ENCODE measurements around the gene MB21D2.
"Not testable (repeated sequence)": the region's sequence is repeated elsewhere in the genome, so short reads cannot be mapped to it uniquely, and the experiment has no call there.

MB21D2 gene

GRCh38 chr3:192795021-192795420 lies 122.6 kb downstream of the MB21D2 start:
- no CpG with 5 or more reads among the region's 6 CpGs for WGBS (ENCODE audit: extremely low coverage, insufficient coverage, insufficient read length)
- Histone ChIP-seq H2AK5ac (ENCODE audit: low read length) (no peak overlapping the region), H3K23ac (ENCODE audit: low read length) (no peak overlapping the region)

GRCh38 chr3:192794216-192794615 lies 123.4 kb downstream of the MB21D2 start:
- H4K12ac ChIP-seq (ENCODE audit: low read depth, low read length) = no peak overlapping the region
- no peak overlapping the region for H2AK5ac ChIP-seq (ENCODE audit: low read length)
- no peak for DNase-seq
- no peak overlapping the region for H3K18ac ChIP-seq (ENCODE audit: low read length)
- no CpG with 5 or more reads among the region's 3 CpGs for WGBS (ENCODE audit: extremely low coverage, insufficient coverage, insufficient read length)
- H3K4me3 ChIP-seq (ENCODE audit: low read depth, low read length) = no peak overlapping the region
- H3K27me3 ChIP-seq (ENCODE audit: insufficient read depth, low read length) = no peaks in the 10 kb centered on the region
- H2BK120ac ChIP-seq (ENCODE audit: insufficient read depth, low read length, poor library complexity) = no peak overlapping the region
- no peak overlapping the region for H3K4ac ChIP-seq (ENCODE audit: low read depth, low read length)
- H3K9ac ChIP-seq (ENCODE audit: low read length) = no peak overlapping the region
- H3K23ac ChIP-seq (ENCODE audit: low read length) = no peak overlapping the region
- no peaks in the 10 kb centered on the region for H3K79me1 ChIP-seq (ENCODE audit: low read length)
- H4K91ac ChIP-seq (ENCODE audit: low read depth, low read length) = no peak overlapping the region
- H4K8ac ChIP-seq (ENCODE audit: low read depth, low read length) = no peak overlapping the region
- H3K4me2 ChIP-seq (ENCODE audit: low read length) = no peak overlapping the region
- no peaks in the 10 kb centered on the region for H3K9me3 ChIP-seq (ENCODE audit: insufficient read depth, low read depth, low read length)
- no peak overlapping the region for H3K27ac ChIP-seq (ENCODE audit: low read depth, low read length)
- H2BK12ac ChIP-seq (ENCODE audit: low read length) = no peak overlapping the region
- no peak overlapping the region for H2BK5ac ChIP-seq (ENCODE audit: low read depth, low read length, poor library complexity)
- H3K14ac ChIP-seq (ENCODE audit: low read length) = no peak overlapping the region
- no peaks in the 10 kb centered on the region for H3K4me1 ChIP-seq (ENCODE audit: control insufficient read depth in 1 of 2, insufficient read depth in 2 of 2, low read length in 2 of 2)
- H3K79me2 ChIP-seq (ENCODE audit: control insufficient read depth, insufficient read depth, low read length, poor library complexity) = no peaks in the 10 kb centered on the region
- H3K36me3 ChIP-seq (ENCODE audit: control insufficient read depth in 1 of 2, insufficient read depth in 2 of 2, low read length in 2 of 2) = peaks cover 4 to 6% of the 10 kb centered on the region in 2 experiments
- no peak overlapping the region for H2AFZ ChIP-seq (ENCODE audit: insufficient read depth, low read length, poor library complexity)

More at GRCh38 chr3:192795021-192795420, 122.6 kb downstream of the MB21D2 start:
- H3K9me3 ChIP-seq (ENCODE audit: insufficient read depth, low read depth, low read length) = no peaks in the 10 kb centered on the region
- H3K18ac ChIP-seq (ENCODE audit: low read length) = no peak overlapping the region
- no peaks in the 10 kb centered on the region for H3K4me1 ChIP-seq (ENCODE audit: control insufficient read depth in 1 of 2, insufficient read depth in 2 of 2, low read length in 2 of 2)
- H2BK5ac ChIP-seq (ENCODE audit: low read depth, low read length, poor library complexity) = no peak overlapping the region
- no peak overlapping the region for H4K91ac ChIP-seq (ENCODE audit: low read depth, low read length)
- H3K27ac ChIP-seq (ENCODE audit: low read depth, low read length) = no peak overlapping the region
- no peak overlapping the region for H3K4me3 ChIP-seq (ENCODE audit: low read depth, low read length)
- no peak overlapping the region for H3K14ac ChIP-seq (ENCODE audit: low read length)
- DNase-seq = peak in 1 of 2 donors; percentile 22
- H2AFZ ChIP-seq (ENCODE audit: insufficient read depth, low read length, poor library complexity) = no peak overlapping the region
- H2BK120ac ChIP-seq (ENCODE audit: insufficient read depth, low read length, poor library complexity) = no peak overlapping the region
- peaks cover 4 to 6% of the 10 kb centered on the region in 2 experiments for H3K36me3 ChIP-seq (ENCODE audit: control insufficient read depth in 1 of 2, insufficient read depth in 2 of 2, low read length in 2 of 2)
- no peak overlapping the region for H3K9ac ChIP-seq (ENCODE audit: low read length)
- H3K4me2 ChIP-seq (ENCODE audit: low read length) = no peak overlapping the region
- no peak overlapping the region for H2BK12ac ChIP-seq (ENCODE audit: low read length)
- H3K79me1 ChIP-seq (ENCODE audit: low read length) = no peaks in the 10 kb centered on the region
- H4K8ac ChIP-seq (ENCODE audit: low read depth, low read length) = no peak overlapping the region
- H3K27me3 ChIP-seq (ENCODE audit: insufficient read depth, low read length) = no peaks in the 10 kb centered on the region
- H3K4ac ChIP-seq (ENCODE audit: low read depth, low read length) = no peak overlapping the region
- no peaks in the 10 kb centered on the region for H3K79me2 ChIP-seq (ENCODE audit: control insufficient read depth, insufficient read depth, low read length, poor library complexity)
- H4K12ac ChIP-seq (ENCODE audit: low read depth, low read length) = no peak overlapping the region

- H3K4me3 ChIP-seq (ENCODE audit: low read depth, low read length) = not testable (repeated sequence)
- WGBS (ENCODE audit: extremely low coverage, insufficient coverage, insufficient read length) = no CpG with 5 or more reads among the region's 57 CpGs
Observed at GRCh38 chr3:192788816-192789515, 128.7 kb downstream of the MB21D2 start.

GRCh38 chr3:192778508-192778907 lies 139.1 kb downstream of the MB21D2 start:
- WGBS (ENCODE audit: extremely low coverage, insufficient coverage, insufficient read length) = no CpG with 5 or more reads among the region's 3 CpGs
- H4K8ac ChIP-seq (ENCODE audit: low read depth, low read length) = no peak overlapping the region
- no peak overlapping the region for H3K23ac ChIP-seq (ENCODE audit: low read length)
- H4K12ac ChIP-seq (ENCODE audit: low read depth, low read length) = no peak overlapping the region
- no peaks in the 10 kb centered on the region for H3K79me2 ChIP-seq (ENCODE audit: control insufficient read depth, insufficient read depth, low read length, poor library complexity)
- DNase-seq = no peak
- H2BK5ac ChIP-seq (ENCODE audit: low read depth, low read length, poor library complexity) = no peak overlapping the region
- H3K27me3 ChIP-seq (ENCODE audit: insufficient read depth, low read length) = no peaks in the 10 kb centered on the region
- no peaks in the 10 kb centered on the region for H3K79me1 ChIP-seq (ENCODE audit: low read length)
- no peak overlapping the region for H3K14ac ChIP-seq (ENCODE audit: low read length)
- no peak overlapping the region for H2AK5ac ChIP-seq (ENCODE audit: low read length)
- H3K4me1 ChIP-seq (ENCODE audit: control insufficient read depth in 1 of 2, insufficient read depth in 2 of 2, low read length in 2 of 2) = no peaks in the 10 kb centered on the region
- H3K4ac ChIP-seq (ENCODE audit: low read depth, low read length) = no peak overlapping the region
- no peak overlapping the region for H4K91ac ChIP-seq (ENCODE audit: low read depth, low read length)
- no peak overlapping the region for H2BK12ac ChIP-seq (ENCODE audit: low read length)
- H3K4me2 ChIP-seq (ENCODE audit: low read length) = no peak overlapping the region
- no peak overlapping the region for H2AFZ ChIP-seq (ENCODE audit: insufficient read depth, low read length, poor library complexity)
- no peak overlapping the region for H3K27ac ChIP-seq (ENCODE audit: low read depth, low read length)
- no peak overlapping the region for H3K9ac ChIP-seq (ENCODE audit: low read length)
- H3K9me3 ChIP-seq (ENCODE audit: insufficient read depth, low read depth, low read length) = peaks cover 2% of the 10 kb centered on the region
- no peak overlapping the region for H3K18ac ChIP-seq (ENCODE audit: low read length)
- H2BK120ac ChIP-seq (ENCODE audit: insufficient read depth, low read length, poor library complexity) = no peak overlapping the region
- H3K36me3 ChIP-seq (ENCODE audit: control insufficient read depth in 1 of 2, insufficient read depth in 2 of 2, low read length in 2 of 2) = peaks cover 0 to 2% of the 10 kb centered on the region in 2 experiments
- H3K4me3 ChIP-seq (ENCODE audit: low read depth, low read length) = no peak overlapping the region

More at GRCh38 chr3:192788816-192789515, 128.7 kb downstream of the MB21D2 start:
- H3K18ac ChIP-seq (ENCODE audit: low read length); H2AK5ac ChIP-seq (ENCODE audit: low read length); H2AFZ ChIP-seq (ENCODE audit: insufficient read depth, low read length, poor library complexity); H4K8ac ChIP-seq (ENCODE audit: low read depth, low read length); H4K91ac ChIP-seq (ENCODE audit: low read depth, low read length); H2BK120ac ChIP-seq (ENCODE audit: insufficient read depth, low read length, poor library complexity); H2BK12ac ChIP-seq (ENCODE audit: low read length); H3K23ac ChIP-seq (ENCODE audit: low read length); H3K9ac ChIP-seq (ENCODE audit: low read length); H4K12ac ChIP-seq (ENCODE audit: low read depth, low read length); H3K14ac ChIP-seq (ENCODE audit: low read length); DNase-seq; H3K36me3 ChIP-seq (ENCODE audit: control insufficient read depth in 1 of 2, insufficient read depth in 2 of 2, low read length in 2 of 2); H3K27me3 ChIP-seq (ENCODE audit: insufficient read depth, low read length); H3K27ac ChIP-seq (ENCODE audit: low read depth, low read length); H3K9me3 ChIP-seq (ENCODE audit: insufficient read depth, low read depth, low read length); H3K4ac ChIP-seq (ENCODE audit: low read depth, low read length); H3K4me2 ChIP-seq (ENCODE audit: low read length); H3K4me1 ChIP-seq (ENCODE audit: control insufficient read depth in 1 of 2, insufficient read depth in 2 of 2, low read length in 2 of 2); H3K79me2 ChIP-seq (ENCODE audit: control insufficient read depth, insufficient read depth, low read length, poor library complexity); H2BK5ac ChIP-seq (ENCODE audit: low read depth, low read length, poor library complexity); H3K79me1 ChIP-seq (ENCODE audit: low read length): not testable (repeated sequence)
